ENCODE measurements around the gene TRIAP1.

The TRIAP1 gene

DNA sequence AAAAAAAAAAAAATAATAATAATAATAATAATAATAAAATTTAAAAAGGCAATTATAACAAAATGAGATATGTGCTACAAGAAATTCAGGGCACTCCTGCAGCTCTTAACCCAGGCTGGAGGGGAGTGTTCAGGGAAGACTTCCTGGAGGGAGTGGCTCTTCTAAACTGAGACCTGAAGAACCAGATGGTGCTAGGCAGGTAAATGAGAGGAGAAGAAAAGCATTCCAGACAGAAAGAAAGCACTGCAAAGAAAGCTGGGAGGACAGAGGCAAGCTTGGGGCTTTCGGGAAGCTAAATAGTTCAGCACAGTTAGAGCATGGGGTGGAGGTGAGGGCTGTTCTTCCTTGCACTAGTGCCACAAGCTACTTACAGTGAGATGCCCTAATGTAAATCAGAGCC, 33.3 kb upstream of the TRIAP1 start:
- no peak overlapping the region for H3K4me3 Mint-ChIP-seq
- peaks cover 8% of the 10 kb centered on the region for H3K36me3 Mint-ChIP-seq (ENCODE audit: low read depth)
- TF ChIP-seq CTCF (IDR thresholded peaks at IDR 0.05; ENCODE audit: unreplicated experiment in 3 of 3), result no peak

DNA sequence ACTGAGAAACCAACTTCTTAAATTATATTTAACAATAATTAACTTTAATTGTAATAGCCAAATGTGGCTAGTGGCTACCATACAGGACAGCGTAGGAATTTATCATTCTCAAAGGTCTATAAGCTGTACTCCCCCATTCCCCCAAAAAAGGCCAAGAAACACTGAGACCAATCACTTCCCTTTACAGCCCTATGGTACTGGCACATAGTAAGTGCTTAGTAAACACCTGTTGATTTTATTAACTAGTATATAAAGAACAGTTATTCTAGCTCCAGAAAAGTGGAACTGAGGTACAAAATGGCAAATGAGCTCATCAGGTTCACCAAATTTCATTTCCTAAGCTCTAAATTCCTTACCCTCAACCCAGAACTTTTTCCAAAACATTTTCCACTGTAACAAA, 29.5 kb upstream of the TRIAP1 start:
- H3K27ac Mint-ChIP-seq, result peak overlapping the region in 2 of 3 experiments; percentile 44 to 46
- no peak for TF ChIP-seq CTCF (IDR thresholded peaks at IDR 0.05; ENCODE audit: unreplicated experiment in 3 of 3)
- no peak overlapping the region for H3K4me3 Mint-ChIP-seq
- H3K9me3 Mint-ChIP-seq, result no peaks in the 10 kb centered on the region
- H3K4me1 Mint-ChIP-seq, result peaks cover 36% of the 10 kb centered on the region
- no peaks in the 10 kb centered on the region for H3K27me3 Mint-ChIP-seq (ENCODE audit: low read depth)
- H3K36me3 Mint-ChIP-seq (ENCODE audit: low read depth), result no peaks in the 10 kb centered on the region

More for the DNA sequence above, 33.3 kb upstream of the TRIAP1 start:
- Mint-ChIP-seq H3K9me3 (no peaks in the 10 kb centered on the region), H3K27me3 (ENCODE audit: low read depth) (no peaks in the 10 kb centered on the region), H3K27ac (no peak overlapping the region), H3K4me1 (peaks cover 26% of the 10 kb centered on the region)

DNA sequence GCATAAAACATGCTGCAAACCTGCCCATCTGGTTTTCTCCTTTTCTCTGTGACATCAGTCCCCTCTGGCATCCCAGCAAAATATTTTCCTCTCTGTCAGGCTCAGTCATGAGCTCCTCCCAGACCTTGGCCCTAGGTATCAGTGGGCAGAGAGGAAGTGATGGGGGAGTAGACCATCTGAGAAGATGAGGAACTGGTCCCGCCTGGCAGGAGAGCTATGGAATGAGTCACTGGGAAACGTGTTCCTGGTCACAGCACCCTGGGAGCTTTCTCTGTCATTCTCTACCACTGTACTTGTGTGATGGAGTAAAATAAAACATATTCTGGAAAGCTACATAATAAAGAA, 28.4 kb upstream of the TRIAP1 start:
- Mint-ChIP-seq H3K4me3 (peak overlapping the region in 2 of 3 experiments; percentile 8 to 15), H3K36me3 (ENCODE audit: low read depth) (no peaks in the 10 kb centered on the region), H3K27ac (peak overlapping the region; percentile 22 to 65 (median 54)), H3K27me3 (ENCODE audit: low read depth) (no peaks in the 10 kb centered on the region), H3K9me3 (no peaks in the 10 kb centered on the region), H3K4me1 (peaks cover 44% of the 10 kb centered on the region)
- TF ChIP-seq CTCF (IDR thresholded peaks at IDR 0.05; ENCODE audit: unreplicated experiment in 3 of 3), result no peak

DNA sequence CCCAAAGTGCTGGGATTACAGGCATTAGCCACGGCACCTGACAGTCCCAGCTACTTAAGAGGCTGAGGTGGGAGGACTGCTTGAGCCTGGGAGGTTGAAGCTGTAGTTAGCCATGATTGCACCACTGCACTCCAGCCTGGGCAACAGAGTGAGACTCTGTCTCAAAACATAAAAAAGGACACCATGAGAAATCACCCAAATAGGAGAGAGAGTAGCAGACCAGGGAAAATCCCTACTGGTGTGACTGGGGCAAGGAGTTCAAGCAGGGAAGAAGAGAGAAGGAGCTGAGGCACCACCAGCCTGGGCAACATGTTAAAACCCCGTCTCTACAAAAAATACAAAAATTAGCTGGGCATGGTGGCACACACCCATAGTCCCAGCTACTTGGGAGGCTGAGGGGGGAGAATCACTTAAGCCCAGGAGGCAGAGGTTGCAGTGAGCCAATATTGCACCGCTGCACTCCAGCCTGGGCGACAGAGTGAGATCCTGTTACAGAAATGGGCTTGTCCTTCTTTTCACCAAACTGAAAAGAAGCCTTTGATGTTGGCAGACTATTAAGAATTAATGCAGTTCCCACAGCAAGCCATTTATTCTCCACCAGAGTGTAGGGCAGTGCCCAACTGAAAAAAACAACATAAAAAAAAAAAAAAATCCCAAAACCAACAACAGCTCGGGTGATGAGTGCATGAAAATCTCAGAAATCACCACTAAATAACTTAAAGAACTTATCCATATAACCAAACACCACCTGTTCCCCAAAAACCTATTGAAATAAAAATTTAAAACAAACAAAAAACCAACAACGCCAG, 27.8 kb upstream of the TRIAP1 start:
- Mint-ChIP-seq H3K9me3 (no peaks in the 10 kb centered on the region), H3K4me1 (peaks cover 44% of the 10 kb centered on the region), H3K27ac (peak overlapping the region; percentile 22 to 66 (median 54)), H3K27me3 (ENCODE audit: low read depth) (no peaks in the 10 kb centered on the region), H3K36me3 (ENCODE audit: low read depth) (no peaks in the 10 kb centered on the region), H3K4me3 (peak overlapping the region in 1 of 3 experiments; percentile 15)
- TF ChIP-seq CTCF (IDR thresholded peaks at IDR 0.05; ENCODE audit: unreplicated experiment in 3 of 3), result no peak

- no peaks in the 10 kb centered on the region for H3K9me3 Mint-ChIP-seq
Observed at GRCh38 chr12:120472521-120472920, 26.3 kb upstream of the TRIAP1 start.

More at GRCh38 chr12:120472521-120472920, 26.3 kb upstream of the TRIAP1 start:
- peaks cover 54% of the 10 kb centered on the region for H3K4me1 Mint-ChIP-seq
- H3K27ac Mint-ChIP-seq, result peak overlapping the region in 2 of 3 experiments; percentile 30 to 60
- H3K36me3 Mint-ChIP-seq (ENCODE audit: low read depth), result peaks cover 5% of the 10 kb centered on the region
- H3K4me3 Mint-ChIP-seq, result peak overlapping the region in 2 of 3 experiments; percentile 21 to 27
- no peak for TF ChIP-seq CTCF (IDR thresholded peaks at IDR 0.05; ENCODE audit: unreplicated experiment in 3 of 3)
- H3K27me3 Mint-ChIP-seq (ENCODE audit: low read depth), result no peaks in the 10 kb centered on the region

All from nephron (organoid).